ENCODE measurements around the gene IL9.
A peak's percentile ranks its signal among the peaks of the same experiment; 100 is the strongest.

IL9 gene

DNA sequence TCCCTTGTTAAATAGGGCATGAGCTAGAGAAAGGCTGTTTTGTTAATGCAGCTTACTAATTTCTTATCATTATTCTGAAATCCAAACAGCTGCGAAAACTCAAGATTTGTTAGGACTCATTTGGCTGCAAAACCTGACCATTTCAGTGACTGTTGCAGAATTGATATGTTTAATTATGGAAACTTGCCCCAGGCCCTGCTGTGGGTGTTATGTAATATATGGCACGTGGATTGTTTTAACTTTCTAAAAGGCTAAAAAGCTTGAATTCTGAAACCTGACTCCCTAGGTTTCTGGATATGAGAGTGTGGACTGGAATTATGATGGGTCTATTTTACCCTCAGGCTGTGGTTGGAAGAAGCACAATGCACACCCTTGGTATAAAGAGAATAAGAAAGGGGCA, 4.4 kb downstream of the IL9 start:
- DNase-seq: no peak

DNA sequence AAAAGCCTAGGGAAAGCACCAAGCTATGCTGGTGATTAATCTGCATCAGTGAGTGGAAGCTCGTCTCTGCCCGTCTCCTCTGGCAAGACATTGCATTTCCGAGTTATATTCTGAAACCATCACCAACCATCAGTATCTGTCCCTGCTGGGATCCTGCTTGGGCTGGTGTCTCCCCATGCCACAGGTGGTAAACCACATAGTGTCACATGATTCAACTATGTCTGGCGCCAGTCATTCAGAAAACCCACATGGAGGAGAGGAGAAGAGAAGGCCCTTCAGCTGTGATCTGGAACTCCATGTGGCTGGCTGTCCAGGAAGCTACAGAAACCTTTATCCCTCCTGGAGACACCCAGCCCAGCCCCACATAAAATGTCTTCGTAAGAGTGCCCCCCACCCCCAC, 4.8 kb downstream of the IL9 start:
- DNase-seq: peak; percentile 72

DNA sequence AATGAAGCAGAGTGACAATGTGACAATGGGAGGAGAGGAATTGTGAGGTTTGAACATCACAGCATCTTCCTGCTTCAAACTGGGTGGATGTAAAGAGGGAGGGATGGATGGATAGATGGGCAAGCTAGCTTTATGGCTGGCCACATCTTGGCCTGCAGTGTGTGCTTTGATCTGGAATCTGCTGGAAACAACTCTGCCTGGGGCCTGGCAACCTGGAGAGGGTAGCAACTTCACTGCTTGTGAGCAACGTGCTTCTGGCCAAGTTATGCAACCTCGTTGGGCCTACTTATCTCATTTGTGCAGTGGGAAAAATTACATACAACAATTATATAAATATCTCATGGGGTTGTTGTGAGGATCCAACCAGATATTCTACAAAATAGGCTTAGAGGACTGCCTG, 5.3 kb downstream of the IL9 start:
- DNase-seq: no peak

- no peak for DNase-seq
These were observed 7.6 kb downstream of the IL9 start for GRCh38 chr5:135887881-135888614.

DNA sequence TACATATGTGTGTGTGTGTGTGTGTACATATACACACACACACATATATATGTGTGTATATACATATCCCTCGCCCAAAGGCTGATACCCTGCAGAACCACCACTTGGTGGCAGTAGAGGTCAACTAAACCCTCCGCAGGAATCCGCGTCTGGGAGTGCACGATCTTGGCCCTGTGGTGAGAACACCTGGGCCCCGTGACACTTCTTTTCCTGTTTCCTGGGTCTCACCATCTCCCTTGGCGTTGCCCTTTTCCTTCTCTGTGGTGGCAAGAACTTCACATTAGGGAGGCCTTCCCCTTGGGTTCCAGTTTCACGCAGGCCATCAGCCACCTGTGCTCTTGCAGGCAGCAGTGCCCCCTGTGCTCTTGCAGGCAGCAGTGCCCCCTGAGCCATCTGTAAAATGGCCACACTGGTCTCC, 8.2 kb downstream of the IL9 start:
- DNase-seq: peak; percentile 81

DNA sequence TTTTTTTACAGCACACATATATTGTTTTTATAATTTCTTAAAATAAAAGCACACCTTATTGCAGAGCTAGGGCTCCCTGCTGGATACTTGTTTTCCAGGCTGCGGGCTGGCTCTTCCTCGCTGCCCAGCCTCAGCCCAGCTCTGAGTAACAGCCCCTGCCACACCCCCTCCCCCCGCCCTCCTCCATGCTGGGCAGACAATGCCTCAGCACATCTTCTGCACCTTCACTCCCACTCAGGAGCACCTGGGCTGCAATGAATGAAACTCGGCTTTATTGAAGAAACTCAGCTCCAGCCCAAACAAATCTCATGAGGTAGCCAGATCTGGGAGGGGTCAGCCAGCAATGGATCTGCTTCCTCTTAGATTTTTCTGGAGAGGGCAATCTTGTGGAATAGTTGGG, 9.5 kb downstream of the IL9 start:
- no peak for DNase-seq

DNA sequence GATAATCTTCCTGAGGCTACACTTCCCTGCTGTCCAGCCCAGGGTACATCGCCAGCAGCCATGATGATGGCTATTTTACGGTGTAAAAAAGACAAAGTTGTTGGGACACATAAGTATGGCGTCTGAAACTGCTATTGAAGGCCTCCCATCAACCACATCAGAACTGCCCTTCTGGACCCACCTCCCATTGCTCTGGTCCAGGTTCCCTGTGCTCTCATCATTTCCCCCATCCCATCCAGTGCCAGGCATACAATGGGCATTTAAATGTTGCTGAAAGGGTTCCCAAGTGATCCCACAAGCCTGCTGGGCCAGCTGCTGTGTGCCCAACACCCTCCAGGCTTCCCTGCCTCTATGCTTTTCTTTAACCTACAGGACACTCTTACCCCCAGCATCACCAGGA, 10.6 kb downstream of the IL9 start:
- DNase-seq: no peak

DNA sequence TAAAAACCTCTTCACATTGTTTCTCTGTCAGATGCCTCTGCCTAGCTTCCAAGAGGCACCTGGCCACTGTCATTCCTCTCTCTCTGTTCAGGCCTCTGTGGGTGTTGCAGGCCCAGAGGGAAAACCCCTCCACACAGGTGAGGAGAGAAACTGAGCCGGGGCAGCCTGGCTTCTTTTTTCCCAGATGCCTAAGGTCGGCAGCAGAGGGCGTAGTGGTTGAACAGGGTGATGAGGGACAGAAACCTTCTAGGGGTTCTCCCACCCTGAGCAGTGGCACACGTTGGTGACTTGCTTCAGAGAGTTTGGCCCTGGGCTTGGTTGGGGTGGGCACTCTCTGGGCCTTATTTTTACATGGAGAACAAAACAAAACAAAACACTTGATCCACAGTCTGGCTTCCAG, 12.2 kb downstream of the IL9 start:
- DNase-seq: no peak

GRCh38 chr5:135883026-135883425, 12.6 kb downstream of the IL9 start:
- no peak for DNase-seq

DNA sequence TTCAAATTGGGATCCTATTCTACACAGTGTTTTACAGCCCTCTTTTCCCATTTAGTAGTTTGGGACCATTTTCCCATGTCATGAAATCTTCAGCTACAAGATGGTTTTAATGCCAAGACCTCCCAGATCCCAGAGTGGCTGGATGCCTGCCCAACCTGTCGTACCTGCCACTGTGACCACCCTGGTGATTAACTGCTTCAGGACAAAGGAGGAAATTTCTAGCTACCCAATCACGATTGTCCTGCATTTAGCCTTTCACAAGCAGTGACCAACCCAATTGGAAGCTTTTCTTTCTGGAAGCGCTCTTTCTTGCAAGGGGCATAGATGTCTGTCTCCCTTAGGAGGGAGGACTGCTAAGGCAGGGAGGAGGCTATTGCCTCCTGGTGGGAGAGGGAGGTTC, 13.8 kb downstream of the IL9 start:
- DNase-seq: no peak

DNA sequence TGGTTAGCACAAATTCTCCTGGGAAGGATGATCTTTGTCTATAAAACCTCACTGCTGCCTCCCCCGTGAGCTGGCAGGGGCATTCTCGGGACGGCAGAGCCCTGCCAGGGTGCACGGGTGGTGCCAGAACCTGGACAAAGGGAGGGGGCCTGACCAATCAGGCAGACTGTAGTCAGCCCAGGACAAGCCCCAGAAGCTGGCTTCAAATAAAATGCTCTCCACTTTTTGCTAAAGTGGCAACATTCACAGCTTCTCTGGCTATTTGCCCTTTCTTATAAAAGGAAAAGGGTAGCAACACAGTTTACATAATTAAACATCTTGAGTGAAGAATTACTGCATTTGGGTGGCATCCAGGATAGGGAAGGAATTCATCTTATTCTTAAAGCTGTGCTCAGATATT, 14.4 kb downstream of the IL9 start:
- no peak for DNase-seq

DNA sequence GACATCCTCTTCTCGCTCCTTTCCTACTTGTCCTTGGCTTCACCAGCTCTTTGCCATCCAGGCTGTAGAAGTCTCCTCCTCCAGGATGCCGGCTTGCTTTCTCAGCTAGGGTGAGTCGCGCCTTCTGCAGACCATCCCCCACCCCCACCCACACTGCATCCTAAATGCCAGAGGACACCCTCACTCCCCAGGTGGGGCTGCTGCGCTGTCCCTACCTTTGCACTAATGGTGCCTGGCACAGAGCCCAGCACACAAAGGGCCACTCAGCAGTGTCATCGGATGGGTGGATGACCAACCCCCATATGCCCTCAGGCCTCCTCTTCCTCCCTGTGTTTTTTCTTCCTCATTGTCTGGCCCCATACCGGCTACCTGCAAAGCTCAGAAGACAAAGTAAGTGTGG, 14.8 kb downstream of the IL9 start:
- DNase-seq: no peak

- no peak for DNase-seq
These were observed 15.4 kb downstream of the IL9 start for GRCh38 chr5:135880278-135880677.

- DNase-seq: no peak
These were observed 16.1 kb downstream of the IL9 start for GRCh38 chr5:135879591-135879990.

GRCh38 chr5:135878156-135878620, 17.5 kb downstream of the IL9 start:
- DNase-seq: no peak

- no peak for DNase-seq
These were observed 18.0 kb downstream of the IL9 start for GRCh38 chr5:135877570-135878155.

DNA sequence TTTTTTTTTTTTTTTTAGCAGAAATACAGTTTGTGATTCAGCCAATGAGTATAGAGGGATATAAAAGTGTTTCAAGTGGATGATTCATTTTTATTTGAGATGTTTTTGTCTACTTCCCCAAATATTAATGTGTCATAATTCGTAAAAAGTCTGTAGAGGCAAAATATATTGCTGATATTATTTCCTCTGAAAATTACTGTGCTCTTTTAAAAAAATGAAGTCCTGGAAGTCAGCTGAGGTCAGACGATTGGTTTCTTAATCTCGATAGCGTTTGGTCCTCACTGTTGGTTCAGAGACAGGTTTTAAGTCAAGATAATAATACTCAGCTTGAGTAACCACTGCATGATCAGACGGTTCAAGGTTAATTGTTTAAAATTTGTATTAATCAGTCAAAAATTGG, 19.5 kb downstream of the IL9 start:
- no peak for DNase-seq

DNA sequence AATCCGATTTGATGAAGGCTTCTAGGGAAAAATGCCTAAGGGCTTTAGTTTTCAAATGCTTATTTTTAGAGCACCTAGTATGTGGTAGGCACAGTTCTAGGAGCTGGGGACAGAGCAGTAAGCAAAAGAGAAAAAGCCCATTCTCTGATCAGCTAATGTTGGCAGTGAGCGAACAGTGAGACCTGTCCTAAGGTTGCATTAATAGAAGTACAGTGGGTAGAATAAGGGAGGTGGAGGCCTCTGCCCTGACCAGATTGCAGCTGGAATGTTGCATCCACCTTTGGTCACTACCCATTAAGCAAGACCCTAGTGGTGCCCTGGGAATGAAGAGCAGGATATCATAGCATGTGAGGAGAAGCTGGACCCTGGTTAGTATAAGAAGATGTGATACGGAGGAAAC, 20.1 kb downstream of the IL9 start:
- no peak for DNase-seq

DNA sequence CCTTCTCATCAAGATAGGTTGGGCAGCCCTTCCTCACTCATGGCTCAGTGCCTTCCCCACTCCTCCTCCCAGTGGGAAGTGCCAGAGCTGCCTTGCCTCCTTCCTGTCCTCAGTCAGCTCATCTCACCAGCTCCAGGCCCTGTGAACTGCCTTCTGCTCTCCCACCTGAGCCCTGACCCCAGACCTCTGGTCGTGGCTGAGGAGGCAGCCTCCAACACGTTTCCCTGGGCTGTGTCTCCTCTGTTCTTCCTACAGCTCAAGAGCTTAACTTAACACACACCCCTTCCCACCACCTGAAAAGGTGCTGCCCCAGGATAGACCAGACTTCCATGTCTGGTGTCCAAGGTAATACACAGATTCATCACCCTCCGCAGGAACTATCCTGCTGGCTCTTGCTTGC, 21.2 kb downstream of the IL9 start:
- no peak for DNase-seq

DNA sequence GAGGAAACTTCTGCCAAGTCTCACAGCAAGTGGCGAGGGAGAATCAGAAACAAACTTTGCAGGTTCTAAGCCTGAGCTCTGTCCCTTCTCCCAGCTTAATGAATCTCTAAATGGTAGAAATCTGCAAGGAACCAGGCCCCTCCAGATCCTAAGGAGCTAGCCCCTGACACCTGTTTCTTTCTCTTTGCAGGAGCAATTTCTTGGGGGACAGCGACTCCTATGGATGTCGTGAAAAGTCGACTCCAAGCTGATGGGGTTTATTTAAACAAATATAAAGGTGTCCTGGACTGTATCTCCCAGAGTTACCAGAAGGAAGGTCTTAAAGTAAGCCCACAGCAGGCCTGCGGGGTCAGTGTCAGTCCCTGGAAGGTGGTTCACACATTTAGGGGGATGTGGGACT, 21.8 kb downstream of the IL9 start:
- DNase-seq: no peak

- DNase-seq: no peak
These were observed 24.2 kb downstream of the IL9 start for GRCh38 chr5:135871268-135871915.

DNA sequence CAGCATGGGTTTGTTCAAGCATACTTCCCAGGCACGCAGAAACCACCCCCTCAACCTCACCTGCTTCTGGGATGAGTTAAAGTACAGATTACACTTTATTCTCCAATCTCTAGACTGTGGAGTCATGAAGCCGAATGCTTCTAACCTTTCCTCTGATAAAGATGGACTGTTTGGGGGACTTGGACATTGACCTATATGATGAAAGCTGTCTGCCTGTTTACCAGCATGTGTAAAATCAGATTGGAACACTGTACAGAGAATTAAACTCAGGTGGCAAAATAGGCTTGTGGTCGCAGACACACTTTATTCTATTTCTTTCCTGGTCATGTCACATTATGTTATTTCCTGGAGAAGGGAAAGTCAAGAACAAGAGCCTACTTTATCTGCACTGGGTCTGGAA, 25.7 kb downstream of the IL9 start:
- DNase-seq: no peak

GRCh38 chr5:135869276-135869675, 26.4 kb downstream of the IL9 start:
- no peak for DNase-seq

DNA sequence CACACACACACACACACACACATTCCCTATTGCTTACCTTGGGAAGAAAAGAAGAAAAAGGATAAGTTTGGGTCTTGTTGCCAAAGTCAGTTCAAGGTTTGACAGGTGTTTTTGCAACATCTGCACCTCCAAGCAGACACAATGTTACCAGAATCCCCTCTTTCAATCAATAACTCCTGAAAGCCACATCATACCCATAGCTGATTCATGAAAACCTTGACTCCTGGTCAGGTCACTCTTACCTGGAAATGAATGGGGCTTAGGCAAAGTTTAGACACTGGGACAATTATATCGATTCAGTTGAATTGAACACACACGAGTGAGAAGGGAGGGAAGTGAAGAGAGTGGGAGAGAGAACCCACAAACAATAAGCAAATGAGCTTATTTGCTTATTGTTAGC, 27.0 kb downstream of the IL9 start:
- no peak for DNase-seq

DNA sequence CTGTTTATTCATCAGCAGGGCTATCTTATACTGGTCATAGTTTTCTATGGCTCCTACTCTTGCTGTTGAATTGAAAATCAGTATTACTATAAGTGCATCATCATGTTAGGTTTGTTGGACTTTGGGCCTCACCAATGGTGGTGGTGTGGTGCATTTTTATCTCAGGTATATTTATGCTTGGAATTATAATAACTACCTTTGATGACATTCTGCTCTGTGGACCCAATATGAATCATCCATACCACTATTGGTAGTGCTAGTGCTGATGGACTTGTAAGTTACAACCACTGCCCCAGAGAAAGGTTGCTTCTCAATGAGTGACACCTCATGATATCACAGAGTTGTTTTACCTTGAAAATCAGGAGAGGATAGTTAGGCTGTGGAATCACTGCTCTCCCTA, 28.0 kb downstream of the IL9 start:
- DNase-seq: no peak
